Upper lobe of right lung (tissue), 1 donor: ENCODE results near the gene ZBTB46. TPM values are rescaled to one million over a fixed set of nuclear protein-coding genes. Genes with fewer than 3 reads are reported as not detected.

Experiments used
- ATAC-seq: fragments of 200-7000 bp; cut with Tn5 transposase; one replicate; pipeline ENCODE4 v1.9.1; 2020; ENCODE audit warnings: mild to moderate bottlenecking, moderate library complexity
- DNase-seq: peaks from one replicate; pipeline ENCODE4 v3.0.0-alpha.2; 2020
- H3K27ac ChIP-seq: fragments of 200-600 bp; one replicate; pipeline ENCODE4 v1.8.0; 2022
- H3K27me3 ChIP-seq: fragments of 200-600 bp; one replicate; pipeline ENCODE4 v1.8.0; 2022; ENCODE audit warnings: mild to moderate bottlenecking
- H3K36me3 ChIP-seq: fragments of 200-600 bp; one replicate; pipeline ENCODE4 v1.8.0; 2022
- H3K4me1 ChIP-seq: fragments of 200-600 bp; one replicate; pipeline ENCODE4 v1.8.0; 2022
- H3K4me3 ChIP-seq: fragments of 200-600 bp; one replicate; pipeline ENCODE4 v1.8.0; 2022; ENCODE audit warnings: mild to moderate bottlenecking
- H3K9me3 ChIP-seq: fragments of 200-600 bp; one replicate; pipeline ENCODE4 v1.8.0; 2022
- CTCF ChIP-seq: fragments of 200-600 bp; IDR thresholded peaks from one replicate; pipeline ENCODE4 v1.8.0; 2022; ENCODE audit warnings: antibody characterized with exemption
- intact Hi-C: fragments of 100-400 bp; cut with DNase I; formaldehyde crosslinking; loops from one replicate; pipeline ENCODE4 v1.11.0; 2022
- total RNA-seq: library from RNA; stranded (reverse); fragmentation: NEBNext Ultra II Directional; extraction: Animal tissue kit (Norgen Biotek cat#: 25700); gene quantifications from one replicate; pipeline ENCODE4 v1.2.1, GENCODE V29; 2021
- donor health status: DM: no; HTN: yes; CAD: no; lungs with severe emphysema.

Gene ZBTB46
- total RNA-seq, 1 donor from 2014 or later = 19.7 TPM

GRCh38 chr20:63695424-63696305 lies 135.4 kb downstream of the ZBTB46 start:
- no peaks in the 10 kb centered on the region for H3K9me3 ChIP-seq
- DNase-seq (peak; percentile 65), ATAC-seq (no peak)
- H3K36me3 ChIP-seq = peaks cover 15% of the 10 kb centered on the region
- no peak for TF ChIP-seq CTCF
- no peak overlapping the region for H3K27ac ChIP-seq
- no peaks in the 10 kb centered on the region for H3K27me3 ChIP-seq
- intact Hi-C loops = no loop called here
- no peak overlapping the region for H3K4me3 ChIP-seq
- peaks cover 16% of the 10 kb centered on the region for H3K4me1 ChIP-seq

GRCh38 chr20:63694584-63695423 lies 136.3 kb downstream of the ZBTB46 start:
- Histone ChIP-seq H3K27ac (no peak overlapping the region), H3K4me1 (peaks cover 16% of the 10 kb centered on the region), H3K9me3 (no peaks in the 10 kb centered on the region), H3K4me3 (no peak overlapping the region), H3K36me3 (peaks cover 15% of the 10 kb centered on the region), H3K27me3 (no peaks in the 10 kb centered on the region)
- no peak for DNase-seq
- no peak for ATAC-seq
- no peak for TF ChIP-seq CTCF
- intact Hi-C loops = no loop called here

GRCh38 chr20:63693733-63694583 lies 137.1 kb downstream of the ZBTB46 start:
- no peaks in the 10 kb centered on the region for H3K27me3 ChIP-seq
- H3K27ac ChIP-seq = no peak overlapping the region
- no peak for TF ChIP-seq CTCF
- ATAC-seq = no peak
- no peak for DNase-seq
- H3K4me3 ChIP-seq = no peak overlapping the region
- H3K9me3 ChIP-seq = no peaks in the 10 kb centered on the region
- peaks cover 15% of the 10 kb centered on the region for H3K36me3 ChIP-seq
- H3K4me1 ChIP-seq = peaks cover 20% of the 10 kb centered on the region
- intact Hi-C loops = no loop called here

Other genes starting within 250 kb of the ZBTB46 start
- 11.3 TPM for gene GMEB2, start 204.2 kb downstream of the ZBTB46 start, total RNA-seq
- 12.4 TPM for gene STMN3, start 177.8 kb downstream of the ZBTB46 start, total RNA-seq
- 26.7 TPM for gene RTEL1, start 173.0 kb downstream of the ZBTB46 start, total RNA-seq
- gene TNFRSF6B, start 134.6 kb downstream of the ZBTB46 start, total RNA-seq = 14.4 TPM
- 49.4 TPM for gene ARFRP1, start 123.3 kb downstream of the ZBTB46 start, total RNA-seq
- 27.6 TPM for gene ZGPAT, start 123.2 kb downstream of the ZBTB46 start, total RNA-seq
- gene LIME1, start 94.6 kb downstream of the ZBTB46 start, total RNA-seq = 7.8 TPM
- gene SLC2A4RG, start 91.5 kb downstream of the ZBTB46 start, total RNA-seq = 64.1 TPM
- gene ABHD16B, start 30.2 kb upstream of the ZBTB46 start, total RNA-seq = not detected
- gene TPD52L2, start 34.0 kb upstream of the ZBTB46 start, total RNA-seq = 81.5 TPM
- 49.8 TPM for gene DNAJC5, start 63.9 kb upstream of the ZBTB46 start, total RNA-seq
- gene UCKL1, start 125.2 kb upstream of the ZBTB46 start, total RNA-seq = 38.9 TPM
- 17.6 TPM for gene ZNF512B, start 138.7 kb upstream of the ZBTB46 start, total RNA-seq
- gene SAMD10, start 148.4 kb upstream of the ZBTB46 start, total RNA-seq = 4.3 TPM
- 58.9 TPM for gene PRPF6, start 149.9 kb upstream of the ZBTB46 start, total RNA-seq
- gene C20orf204, start 204.9 kb upstream of the ZBTB46 start, total RNA-seq = 1.9 TPM
- 135 TPM for gene SOX18, start 218.4 kb upstream of the ZBTB46 start, total RNA-seq
- 40.2 TPM for gene TCEA2, start 231.9 kb upstream of the ZBTB46 start, total RNA-seq
- gene RGS19, start 248.3 kb upstream of the ZBTB46 start, total RNA-seq = 40.8 TPM
- gene OPRL1, start 248.8 kb upstream of the ZBTB46 start, total RNA-seq = 1.9 TPM